SK-N-SH (cell line): Measurements from ENCODE around the gene RABGAP1L. TPM values are rescaled to one million over a fixed set of nuclear protein-coding genes. Genes with fewer than 3 reads are reported as not detected.
A peak's percentile ranks its signal among the peaks of the same experiment; 100 is the strongest.

Experiments
- CTCF ChIA-PET: fragments of 300-600, 350-600 bp; formaldehyde crosslinking; extraction: SDS; loops from one replicate; lab custom pipeline; 2021; lab: Yijun Ruan, JAX
- POLR2A ChIA-PET: fragments of 350-600 bp; sonication (Branson Sonifier 250); formaldehyde crosslinking; extraction: SDS; loops from one replicate; lab custom pipeline; 2020; ENCODE audit warnings: antibody characterized with exemption, inconsistent platforms; lab: Yijun Ruan, JAX
- DNase-seq: peaks from one replicate; pipeline ENCODE4 v3.0.0; 2012
- H2AFZ ChIP-seq: fragments of 200-600 bp; sonication (generic); 2 replicates; pipeline ENCODE4 v1.8.1; 2016; ENCODE audit warnings: antibody characterized with exemption, mild to moderate bottlenecking, low read depth
- H3F3A ChIP-seq: fragments of 200-600 bp; sonication (generic); replicated peaks from 2 replicates; pipeline ENCODE3; 2016; ENCODE audit warnings: antibody characterized with exemption, mild to moderate bottlenecking; ENCODE audit not compliant: insufficient read depth
- H3K27ac ChIP-seq, 2 experiments: fragments of 200-500 bp in 1 of 2; fragments of 200-600 bp in 1 of 2; sonication (Bioruptor generic) in 1 of 2; sonication (generic), shearing (Covaris generic) in 1 of 2; 2 replicates each; pipeline versions ENCODE4 v1.5.1 to v1.6.1; 2014 to 2016; ENCODE audit warnings: low read depth in 2 of 2, inconsistent platforms in 1 of 2, low read length in 1 of 2, mild to moderate bottlenecking in 1 of 2, mixed read lengths in 1 of 2
- H3K27me3 ChIP-seq: fragments of 200-600 bp; sonication (generic), shearing (Covaris generic); 2 replicates; pipeline ENCODE4 v1.6.1; 2016; ENCODE audit warnings: mixed run types; ENCODE audit not compliant: insufficient read depth
- H3K36me3 ChIP-seq, 2 experiments: fragments of 200-500 bp in 1 of 2; fragments of 200-600 bp in 1 of 2; sonication (Bioruptor generic) in 1 of 2; sonication (generic) in 1 of 2; replicated peaks in 1 of 2; 2 replicates each; pipeline versions ENCODE3 to v1.5.1; 2014 to 2016; ENCODE audit warnings: low read length in 1 of 2, mild to moderate bottlenecking in 1 of 2; ENCODE audit not compliant: insufficient read depth in 2 of 2, control insufficient read depth in 1 of 2
- H3K4me1 ChIP-seq, 2 experiments: fragments of 200-500 bp in 1 of 2; fragments of 200-600 bp in 1 of 2; sonication (Bioruptor generic) in 1 of 2; sonication (generic), shearing (Covaris generic) in 1 of 2; 2 replicates each; pipeline versions ENCODE4 v1.5.1 to v1.6.1; 2014 to 2016; ENCODE audit warnings: low read depth in 1 of 2, low read length in 1 of 2, mixed run types in 1 of 2; ENCODE audit not compliant: insufficient read depth in 2 of 2, control insufficient read depth in 1 of 2
- H3K4me2 ChIP-seq: fragments of 200-600 bp; sonication (generic), shearing (Covaris generic); 2 replicates; pipeline ENCODE4 v1.6.1; 2017; ENCODE audit warnings: mixed run types
- H3K4me3 ChIP-seq, 2 experiments: fragments of 200-500 bp in 1 of 2; fragments of 200-600 bp in 1 of 2; sonication (Bioruptor generic) in 1 of 2; sonication (generic), shearing (Covaris generic) in 1 of 2; 2 replicates each; pipeline versions ENCODE4 v1.5.1 to v1.8.1; 2014 to 2016; ENCODE audit warnings: low read depth in 2 of 2, inconsistent platforms in 1 of 2, low read length in 1 of 2, mild to moderate bottlenecking in 1 of 2, mixed read lengths in 1 of 2, moderate library complexity in 1 of 2
- H3K79me2 ChIP-seq: fragments of 200-600 bp; sonication (generic); 2 replicates; pipeline ENCODE4 v1.8.1; 2017; ENCODE audit warnings: mild to moderate bottlenecking; ENCODE audit not compliant: insufficient read depth
- H3K9ac ChIP-seq: fragments of 200-600 bp; sonication (generic); 2 replicates; pipeline ENCODE4 v1.6.1; 2017; ENCODE audit warnings: mixed run types
- H3K9me2 ChIP-seq: fragments of 200-600 bp; sonication (generic); 2 replicates; pipeline ENCODE4 v1.6.1; 2017; ENCODE audit warnings: mixed run types
- H3K9me3 ChIP-seq: fragments of 200-600 bp; sonication (generic); 2 replicates; pipeline ENCODE4 v1.6.1; 2017; ENCODE audit warnings: mixed run types, mild to moderate bottlenecking, moderate library complexity
- H4K20me1 ChIP-seq: fragments of 200-600 bp; sonication (generic); 2 replicates; pipeline ENCODE4 v1.6.1; 2017; ENCODE audit warnings: mild to moderate bottlenecking, mixed run types; ENCODE audit not compliant: insufficient read depth
- CHD2 ChIP-seq: fragments of 150-350 bp; IDR thresholded peaks from 2 replicates; pipeline ENCODE4 v1.6.1; 2018; ENCODE audit warnings: low read length; ENCODE audit not compliant: partially characterized antibody
- EP300 ChIP-seq, 2 experiments: IDR thresholded peaks; 2 replicates each; pipeline versions ENCODE4 v1.4.0 to v1.6.1; 2012; ENCODE audit warnings: borderline replicate concordance in 1 of 2, low read depth in 1 of 2, low read length in 1 of 2
- FOSL2 ChIP-seq: IDR thresholded peaks from 2 replicates; pipeline ENCODE4 v1.4.0; 2012; ENCODE audit warnings: low read depth, mild to moderate bottlenecking, moderate library complexity, borderline replicate concordance
- FOXM1 ChIP-seq: IDR thresholded peaks from 2 replicates; pipeline ENCODE4 v1.4.0; 2012; ENCODE audit warnings: low read depth, mild to moderate bottlenecking
- GATA2 ChIP-seq: sonication (generic); formaldehyde crosslinking; IDR thresholded peaks from 2 replicates; pipeline ENCODE4 v1.5.0; 2020; ENCODE audit warnings: mild to moderate bottlenecking, missing genetic modification reagents
- RAD21 ChIP-seq: IDR thresholded peaks from 2 replicates; pipeline ENCODE4 v1.6.1; 2012; ENCODE audit warnings: mild to moderate bottlenecking, low read length
- RCOR1 ChIP-seq: fragments of 150-350 bp; IDR thresholded peaks from 2 replicates; pipeline ENCODE4 v1.6.1; 2017; ENCODE audit warnings: antibody characterized with exemption, low read length
- SMC3 ChIP-seq: IDR thresholded peaks from 2 replicates; pipeline ENCODE4 v1.6.1; 2012; ENCODE audit warnings: low read depth, low read length, improper control_type of control experiment
- USF2 ChIP-seq: fragments of 150-350 bp; IDR thresholded peaks from 2 replicates; pipeline ENCODE4 v1.6.1; 2017; ENCODE audit warnings: antibody characterized with exemption, low read length, low read depth, borderline replicate concordance
- WGBS: methylation state at CpG from one replicate; pipeline ENCODE4 v1.1.6; 2017; ENCODE audit warnings: low lambda C conversion rate; 5-methylcytosine and 5-hydroxymethylcytosine counted together
- polyA plus RNA-seq, 3 experiments: library from polyadenylated mRNA; depleted of rRNA; stranded (reverse); fragments of >200 nt; gene quantifications; 2 replicates each; pipeline ENCODE4 v1.2.3, GENCODE V29; 2012
- TF ChIP-seq, protein P1 (sequence below): fragments of 200-600 bp; sonication (generic); IDR thresholded peaks from 2 replicates; pipeline ENCODE4 v1.6.1; 2017; ENCODE audit warnings: antibody characterized with exemption, mild to moderate bottlenecking, moderate library complexity
- TF ChIP-seq, protein P2 (sequence below): IDR thresholded peaks from 2 replicates; pipeline ENCODE4 v1.4.0; 2012; ENCODE audit warnings: low read depth, borderline replicate concordance

RABGAP1L gene
- polyA plus RNA-seq, 1 of the 3 experiments (the other 2 are of a cell fraction), result 7.2 TPM

DNA sequence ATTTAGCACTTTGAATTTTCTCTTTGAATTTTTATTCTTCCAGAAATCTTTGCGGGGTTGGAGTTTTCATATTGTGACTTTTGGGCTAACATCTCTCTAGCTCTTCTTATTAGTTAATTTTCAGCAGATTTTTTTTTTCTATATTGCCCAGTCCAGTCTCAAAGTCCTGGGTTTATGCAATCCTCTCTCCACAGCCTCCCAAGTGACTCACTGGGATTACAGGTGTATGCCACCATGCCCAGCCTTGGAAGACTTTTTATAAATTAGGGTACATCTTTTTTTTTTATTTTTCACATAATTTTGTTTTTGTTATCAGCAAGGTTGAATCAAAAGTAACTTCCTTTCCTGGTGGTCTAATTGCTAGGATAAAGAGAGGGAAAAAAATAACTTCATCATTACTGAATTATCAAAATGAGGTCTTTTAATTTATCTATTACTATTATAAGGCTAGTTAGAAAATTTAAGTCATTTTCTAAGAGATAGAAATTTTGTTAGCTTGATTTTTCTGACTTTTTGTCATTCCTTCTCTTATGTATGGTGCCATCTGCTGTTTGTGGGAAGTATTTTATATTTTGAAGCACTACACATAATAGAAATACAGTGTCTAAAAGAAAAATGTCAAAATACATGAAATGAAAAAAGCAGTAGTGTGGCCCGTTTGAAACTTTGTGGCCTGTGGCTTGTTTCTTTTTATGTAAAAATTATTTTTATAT, 567.0 kb downstream of the RABGAP1L start:
- Histone ChIP-seq H3K9me2 (no peaks in the 10 kb centered on the region), H3K4me2 (no peak overlapping the region), H3K36me3 (no peaks in the 10 kb centered on the region), H3F3A (no peaks in the 10 kb centered on the region), H3K4me1 (no peaks in the 10 kb centered on the region; a peak in 1 of 4 replicates), H3K9me3 (no peaks in the 10 kb centered on the region), H3K27me3 (no peaks in the 10 kb centered on the region), H2AFZ (no peak overlapping the region), H3K9ac (no peak overlapping the region), H3K27ac (no peak overlapping the region), H3K4me3 (no peak overlapping the region), H3K79me2 (no peaks in the 10 kb centered on the region), H4K20me1 (no peaks in the 10 kb centered on the region)
- ChIA-PET POLR2A (no interaction called here), CTCF (interaction anchor here (0.6 to 8.8 kb wide), 40 partner anchors 9 to 1923 kb away, joined by 3 to 109 read pairs (median 4); no protein-coding TSS in a partner anchor)
- DNase-seq, result no peak
- TF ChIP-seq CHD2 (no peak), SMC3 (peak; percentile 56), EP300 (IDR thresholded peaks at IDR 0.05; ENCODE audit: borderline replicate concordance in 1 of 2, low read depth in 1 of 2, low read length in 1 of 2) (no peak), FOXM1 (no peak), RAD21 (peak; percentile 69)
- TF ChIP-seq, protein P1, sequence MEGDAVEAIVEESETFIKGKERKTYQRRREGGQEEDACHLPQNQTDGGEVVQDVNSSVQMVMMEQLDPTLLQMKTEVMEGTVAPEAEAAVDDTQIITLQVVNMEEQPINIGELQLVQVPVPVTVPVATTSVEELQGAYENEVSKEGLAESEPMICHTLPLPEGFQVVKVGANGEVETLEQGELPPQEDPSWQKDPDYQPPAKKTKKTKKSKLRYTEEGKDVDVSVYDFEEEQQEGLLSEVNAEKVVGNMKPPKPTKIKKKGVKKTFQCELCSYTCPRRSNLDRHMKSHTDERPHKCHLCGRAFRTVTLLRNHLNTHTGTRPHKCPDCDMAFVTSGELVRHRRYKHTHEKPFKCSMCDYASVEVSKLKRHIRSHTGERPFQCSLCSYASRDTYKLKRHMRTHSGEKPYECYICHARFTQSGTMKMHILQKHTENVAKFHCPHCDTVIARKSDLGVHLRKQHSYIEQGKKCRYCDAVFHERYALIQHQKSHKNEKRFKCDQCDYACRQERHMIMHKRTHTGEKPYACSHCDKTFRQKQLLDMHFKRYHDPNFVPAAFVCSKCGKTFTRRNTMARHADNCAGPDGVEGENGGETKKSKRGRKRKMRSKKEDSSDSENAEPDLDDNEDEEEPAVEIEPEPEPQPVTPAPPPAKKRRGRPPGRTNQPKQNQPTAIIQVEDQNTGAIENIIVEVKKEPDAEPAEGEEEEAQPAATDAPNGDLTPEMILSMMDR, result peak; percentile 75
- WGBS, result 25% methylated on average over 2 of the region's 2 CpGs

DNA sequence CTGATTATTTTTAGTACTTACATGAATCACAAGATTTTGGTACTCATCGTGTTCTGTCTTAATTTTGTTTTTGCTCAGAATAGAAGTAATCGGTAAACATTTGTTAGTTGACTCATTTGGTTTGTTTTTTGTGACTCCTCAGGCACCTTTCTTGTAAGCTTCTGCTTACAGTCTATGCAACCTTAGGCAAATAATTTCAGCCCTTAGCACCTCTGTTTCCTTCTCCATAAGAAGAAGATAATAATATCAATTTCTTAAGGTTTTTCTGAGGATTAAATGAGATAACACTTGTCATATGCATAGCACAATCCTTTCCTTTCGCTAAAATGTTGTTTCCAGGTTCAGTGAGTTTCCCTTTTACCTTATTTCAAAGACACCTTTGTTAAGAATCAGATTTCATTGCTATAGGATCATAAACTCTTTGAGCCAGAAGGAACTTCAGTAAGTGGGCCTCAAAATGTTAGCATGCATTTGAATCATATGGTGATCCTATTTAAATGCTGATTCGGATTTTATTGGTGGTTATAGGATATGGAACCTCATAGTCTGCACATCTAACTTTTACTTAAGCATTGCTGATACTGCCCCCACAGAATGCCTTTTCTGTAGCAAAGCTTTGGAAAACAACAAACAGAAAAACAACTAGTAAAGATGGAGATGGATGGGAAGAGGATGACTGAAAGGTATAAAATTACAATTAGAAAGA, 567.7 kb downstream of the RABGAP1L start:
- TF ChIP-seq USF2 (no peak), RAD21 (no peak), RCOR1 (no peak), FOSL2 (no peak), CHD2 (no peak), GATA2 (no peak)
- TF ChIP-seq, protein P2, sequence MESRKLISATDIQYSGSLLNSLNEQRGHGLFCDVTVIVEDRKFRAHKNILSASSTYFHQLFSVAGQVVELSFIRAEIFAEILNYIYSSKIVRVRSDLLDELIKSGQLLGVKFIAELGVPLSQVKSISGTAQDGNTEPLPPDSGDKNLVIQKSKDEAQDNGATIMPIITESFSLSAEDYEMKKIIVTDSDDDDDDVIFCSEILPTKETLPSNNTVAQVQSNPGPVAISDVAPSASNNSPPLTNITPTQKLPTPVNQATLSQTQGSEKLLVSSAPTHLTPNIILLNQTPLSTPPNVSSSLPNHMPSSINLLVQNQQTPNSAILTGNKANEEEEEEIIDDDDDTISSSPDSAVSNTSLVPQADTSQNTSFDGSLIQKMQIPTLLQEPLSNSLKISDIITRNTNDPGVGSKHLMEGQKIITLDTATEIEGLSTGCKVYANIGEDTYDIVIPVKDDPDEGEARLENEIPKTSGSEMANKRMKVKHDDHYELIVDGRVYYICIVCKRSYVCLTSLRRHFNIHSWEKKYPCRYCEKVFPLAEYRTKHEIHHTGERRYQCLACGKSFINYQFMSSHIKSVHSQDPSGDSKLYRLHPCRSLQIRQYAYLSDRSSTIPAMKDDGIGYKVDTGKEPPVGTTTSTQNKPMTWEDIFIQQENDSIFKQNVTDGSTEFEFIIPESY, result no peak
- TF ChIP-seq, all 33 proteins: peak for 0
- Histone ChIP-seq H3F3A (no peaks in the 10 kb centered on the region), H3K9me2 (no peaks in the 10 kb centered on the region), H2AFZ (no peak overlapping the region), H3K27ac (no peak overlapping the region), H3K4me2 (no peak overlapping the region), H3K9ac (no peak overlapping the region), H4K20me1 (no peaks in the 10 kb centered on the region), H3K79me2 (no peaks in the 10 kb centered on the region), H3K36me3 (no peaks in the 10 kb centered on the region), H3K4me1 (no peaks in the 10 kb centered on the region), H3K4me3 (no peak overlapping the region), H3K27me3 (no peaks in the 10 kb centered on the region), H3K9me3 (no peaks in the 10 kb centered on the region)
- CTCF ChIA-PET, result interaction anchor here (0.7 to 8.8 kb wide), 20 partner anchors 9 to 524 kb away, joined by 3 to 109 read pairs (median 5); no protein-coding TSS in a partner anchor
- WGBS, result 54% methylated on average over 4 of the region's 4 CpGs
- no peak for DNase-seq
- POLR2A ChIA-PET, result no interaction called here
